ENCODE measurements around the gene ABCC12.
"Not testable (repeated sequence)": the region's sequence is repeated elsewhere in the genome, so short reads cannot be mapped to it uniquely, and the experiment has no call there.

ABCC12 gene

GRCh38 chr16:48155926-48156789 is at the start of gene ABCC12:
Gene ABCC12 (minus strand): TSS chr16:48155993. CDS start chr16:48146424, 9,569 bp downstream.
- Histone ChIP-seq H3K9me3 (ENCODE audit: control insufficient read depth, insufficient read depth, low read length) (no peaks in the 10 kb centered on the region), H3K4me1 (ENCODE audit: insufficient read depth, low read length) (no peaks in the 10 kb centered on the region), H3K9ac (ENCODE audit: low read depth, low read length) (no peak within 1 kb of the TSS), H3K36me3 (ENCODE audit: insufficient read depth, low read length) (no peaks in the 10 kb centered on the region)

DNA sequence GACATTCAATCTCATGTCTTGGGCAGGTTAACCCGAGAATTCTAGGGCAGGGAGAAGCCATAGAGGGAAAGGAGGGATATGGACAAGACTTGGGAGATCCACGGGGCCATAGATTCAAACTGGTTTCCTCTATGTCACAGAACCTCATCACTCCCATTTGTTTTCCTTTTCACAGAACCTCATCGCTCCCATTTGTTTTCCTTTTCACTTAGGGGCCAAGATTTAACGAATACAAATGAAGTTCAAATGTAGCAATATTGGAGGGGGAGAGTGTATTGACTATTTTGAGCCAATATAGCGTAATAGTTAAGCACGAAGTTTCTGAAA is 49.0 kb upstream of the ABCC12 start:
- H3K9ac ChIP-seq (ENCODE audit: low read depth, low read length), result no peak overlapping the region
- H3K36me3 ChIP-seq (ENCODE audit: insufficient read depth, low read length), result no peaks in the 10 kb centered on the region
- H3K4me1 ChIP-seq (ENCODE audit: insufficient read depth, low read length), result peaks cover 9% of the 10 kb centered on the region
- H3K9me3 ChIP-seq (ENCODE audit: control insufficient read depth, insufficient read depth, low read length), result no peaks in the 10 kb centered on the region

DNA sequence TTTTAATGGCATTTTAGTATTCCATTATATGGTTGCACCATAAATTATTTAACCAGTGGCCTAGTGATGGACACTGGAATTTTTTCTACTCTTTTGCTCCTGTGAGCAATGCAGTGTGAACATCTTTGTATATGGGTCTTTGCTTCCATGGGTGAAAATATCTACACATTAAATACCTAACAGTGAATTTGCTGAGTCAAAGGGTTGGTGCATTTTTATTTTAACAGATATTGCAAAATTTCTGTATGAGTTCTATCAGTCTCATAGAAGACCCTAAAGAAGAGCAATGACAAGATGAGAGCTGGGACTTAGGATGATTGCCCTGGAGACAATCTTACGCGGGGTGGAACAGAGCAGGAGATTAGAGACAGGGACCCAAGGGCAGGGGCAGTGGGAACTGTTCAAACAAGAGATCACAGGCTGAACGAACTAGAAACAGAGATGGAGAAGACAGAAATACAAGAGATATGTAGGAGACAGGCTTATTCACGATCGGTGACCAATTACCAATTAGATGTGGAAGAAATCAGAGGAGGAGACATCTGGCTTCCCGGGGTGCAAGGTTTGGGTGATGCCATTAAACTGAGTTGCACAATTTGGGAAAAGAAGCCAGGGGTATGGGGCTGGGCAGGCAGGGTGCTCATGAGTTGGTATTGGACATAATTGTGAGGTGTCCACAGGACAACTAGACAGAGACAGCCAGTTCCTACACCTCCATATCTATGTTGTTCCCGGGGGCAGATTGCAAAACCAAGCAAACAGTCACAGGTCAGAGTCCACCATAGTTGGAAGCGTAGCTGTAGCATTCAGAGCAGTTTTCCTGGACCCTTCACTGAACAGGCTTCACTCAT is 48.4 kb upstream of the ABCC12 start:
- peaks cover 9% of the 10 kb centered on the region for H3K4me1 ChIP-seq (ENCODE audit: insufficient read depth, low read length)
- no peaks in the 10 kb centered on the region for H3K9me3 ChIP-seq (ENCODE audit: control insufficient read depth, insufficient read depth, low read length)
- no peak overlapping the region for H3K9ac ChIP-seq (ENCODE audit: low read depth, low read length)
- H3K36me3 ChIP-seq (ENCODE audit: insufficient read depth, low read length), result no peaks in the 10 kb centered on the region

DNA sequence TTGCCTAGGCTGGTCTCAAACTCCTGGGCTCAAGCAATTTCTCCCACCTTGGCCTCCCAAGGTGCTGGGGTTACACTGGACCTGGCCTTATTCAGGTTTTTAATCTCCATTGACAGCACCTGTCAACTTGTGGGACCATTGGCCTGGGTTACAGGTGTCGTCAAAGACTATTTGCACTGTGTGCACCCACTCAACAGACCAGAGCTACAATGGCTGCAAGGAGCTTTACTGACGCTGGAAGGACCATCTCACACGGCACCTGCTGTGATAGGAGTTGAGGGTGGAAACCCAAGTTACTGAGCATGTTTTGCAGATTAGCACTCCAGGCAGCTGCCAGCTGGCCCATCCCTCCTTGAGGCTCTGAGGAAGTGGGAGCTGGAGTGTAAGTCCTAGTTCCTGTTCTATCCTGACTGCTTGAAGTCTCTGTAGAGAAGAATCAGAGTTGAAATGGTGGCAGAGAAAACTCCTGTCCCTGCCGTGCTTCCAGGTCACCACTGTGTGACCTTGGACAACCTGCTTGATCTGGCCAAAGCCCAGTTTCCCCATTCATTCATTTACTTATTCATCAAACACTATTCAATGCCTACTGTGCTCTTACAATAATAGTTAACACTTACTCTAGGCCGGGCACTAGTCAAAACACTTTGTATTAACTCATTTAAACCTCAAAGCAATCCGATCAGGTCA is 45.9 kb upstream of the ABCC12 start:
- Histone ChIP-seq H3K4me1 (ENCODE audit: insufficient read depth, low read length) (peaks cover 5% of the 10 kb centered on the region), H3K36me3 (ENCODE audit: insufficient read depth, low read length) (no peaks in the 10 kb centered on the region), H3K9ac (ENCODE audit: low read depth, low read length) (no peak overlapping the region), H3K9me3 (ENCODE audit: control insufficient read depth, insufficient read depth, low read length) (no peaks in the 10 kb centered on the region)

- Histone ChIP-seq H3K9ac (ENCODE audit: low read depth, low read length) (no peak overlapping the region), H3K36me3 (ENCODE audit: insufficient read depth, low read length) (no peaks in the 10 kb centered on the region), H3K9me3 (ENCODE audit: control insufficient read depth, insufficient read depth, low read length) (no peaks in the 10 kb centered on the region), H3K4me1 (ENCODE audit: insufficient read depth, low read length) (no peaks in the 10 kb centered on the region)
These were observed 41.5 kb upstream of the ABCC12 start for GRCh38 chr16:48197294-48197693.

GRCh38 chr16:48194828-48195556 is 39.2 kb upstream of the ABCC12 start:
- no peak overlapping the region for H3K9ac ChIP-seq (ENCODE audit: low read depth, low read length)
- H3K36me3 ChIP-seq (ENCODE audit: insufficient read depth, low read length), result no peaks in the 10 kb centered on the region

DNA sequence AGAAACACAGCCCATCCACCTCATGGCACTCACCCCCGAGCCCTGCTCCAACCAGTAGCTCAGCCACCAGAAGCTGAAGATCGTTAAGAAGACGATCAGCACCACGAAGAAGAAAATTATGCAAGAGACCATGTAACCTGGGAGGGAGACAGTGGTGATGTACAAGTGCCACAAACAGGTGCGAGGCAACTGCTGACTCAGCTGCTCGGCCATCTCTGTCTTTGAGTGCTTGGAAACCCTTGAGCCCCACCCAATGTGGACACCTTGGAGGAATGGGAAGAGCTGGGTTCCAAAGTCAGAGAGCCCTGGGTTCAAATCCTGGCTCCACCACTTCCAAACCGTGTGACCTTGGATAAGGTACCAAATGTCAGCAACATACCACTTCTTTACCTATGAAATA is 38.1 kb upstream of the ABCC12 start:
- H3K9ac ChIP-seq (ENCODE audit: low read depth, low read length), result no peak overlapping the region
- no peaks in the 10 kb centered on the region for H3K9me3 ChIP-seq (ENCODE audit: control insufficient read depth, insufficient read depth, low read length)
- no peaks in the 10 kb centered on the region for H3K4me1 ChIP-seq (ENCODE audit: insufficient read depth, low read length)
- H3K36me3 ChIP-seq (ENCODE audit: insufficient read depth, low read length), result no peaks in the 10 kb centered on the region

More at GRCh38 chr16:48194828-48195556, 39.2 kb upstream of the ABCC12 start:
- H3K4me1 ChIP-seq (ENCODE audit: insufficient read depth, low read length), result no peaks in the 10 kb centered on the region
- no peaks in the 10 kb centered on the region for H3K9me3 ChIP-seq (ENCODE audit: control insufficient read depth, insufficient read depth, low read length)

DNA sequence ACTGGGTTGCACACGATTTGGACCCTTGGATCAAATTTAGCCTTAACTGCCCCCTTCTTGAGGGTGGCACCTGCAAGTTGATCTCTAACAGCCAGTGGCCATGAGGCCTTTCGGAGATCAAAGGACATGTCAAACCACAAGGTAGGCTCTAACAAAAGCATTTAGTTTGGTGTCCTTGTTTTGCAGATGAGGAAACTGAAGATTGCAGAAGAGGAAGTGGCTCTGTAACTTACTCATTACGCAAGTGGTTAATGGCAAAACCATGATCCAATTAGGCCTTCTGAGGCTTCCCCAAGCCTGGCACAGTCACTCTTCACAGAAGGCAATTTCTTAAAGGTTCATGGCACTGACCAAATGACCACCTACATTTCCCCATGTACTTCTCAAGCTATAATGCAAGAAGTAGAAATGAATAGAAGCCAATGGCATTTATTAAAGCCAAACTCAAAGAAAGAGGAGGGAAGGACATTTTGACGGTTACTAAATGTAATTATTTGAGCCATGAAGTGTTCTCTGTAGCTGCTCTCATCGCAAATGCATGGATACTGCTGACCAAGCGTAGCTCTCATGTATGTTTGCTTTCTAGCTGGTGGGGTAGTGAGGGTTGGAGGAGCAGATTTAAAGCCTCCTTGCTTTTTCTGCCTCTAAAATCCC is 32.8 kb upstream of the ABCC12 start:
- Histone ChIP-seq H3K9me3 (ENCODE audit: control insufficient read depth, insufficient read depth, low read length) (no peaks in the 10 kb centered on the region), H3K4me1 (ENCODE audit: insufficient read depth, low read length) (no peaks in the 10 kb centered on the region), H3K9ac (ENCODE audit: low read depth, low read length) (no peak overlapping the region), H3K36me3 (ENCODE audit: insufficient read depth, low read length) (no peaks in the 10 kb centered on the region)

DNA sequence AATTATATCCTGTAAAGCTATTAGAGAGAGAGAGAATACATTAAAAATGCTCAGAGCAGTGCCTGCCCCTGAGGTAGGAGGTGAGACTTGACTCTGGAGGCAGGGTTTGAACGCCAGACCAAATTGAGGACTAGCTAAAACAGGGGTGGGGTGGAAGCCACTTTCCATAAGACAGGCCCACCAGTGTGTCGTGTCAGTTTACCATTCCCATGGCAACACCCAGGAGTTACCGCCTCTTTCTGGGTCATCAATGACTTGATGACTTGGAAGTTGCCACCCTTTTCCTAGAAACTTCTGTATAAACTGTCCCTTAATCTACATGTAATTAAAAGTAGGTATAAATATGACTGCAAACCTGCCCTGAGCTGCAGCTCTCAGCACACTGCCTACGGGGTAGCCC is 32.0 kb upstream of the ABCC12 start:
- Histone ChIP-seq H3K4me1 (ENCODE audit: insufficient read depth, low read length) (no peaks in the 10 kb centered on the region), H3K36me3 (ENCODE audit: insufficient read depth, low read length) (no peaks in the 10 kb centered on the region), H3K9me3 (ENCODE audit: control insufficient read depth, insufficient read depth, low read length) (no peaks in the 10 kb centered on the region), H3K9ac (ENCODE audit: low read depth, low read length) (no peak overlapping the region)

GRCh38 chr16:48184681-48185080 is 28.9 kb upstream of the ABCC12 start:
- H3K36me3 ChIP-seq (ENCODE audit: insufficient read depth, low read length), result no peaks in the 10 kb centered on the region

DNA sequence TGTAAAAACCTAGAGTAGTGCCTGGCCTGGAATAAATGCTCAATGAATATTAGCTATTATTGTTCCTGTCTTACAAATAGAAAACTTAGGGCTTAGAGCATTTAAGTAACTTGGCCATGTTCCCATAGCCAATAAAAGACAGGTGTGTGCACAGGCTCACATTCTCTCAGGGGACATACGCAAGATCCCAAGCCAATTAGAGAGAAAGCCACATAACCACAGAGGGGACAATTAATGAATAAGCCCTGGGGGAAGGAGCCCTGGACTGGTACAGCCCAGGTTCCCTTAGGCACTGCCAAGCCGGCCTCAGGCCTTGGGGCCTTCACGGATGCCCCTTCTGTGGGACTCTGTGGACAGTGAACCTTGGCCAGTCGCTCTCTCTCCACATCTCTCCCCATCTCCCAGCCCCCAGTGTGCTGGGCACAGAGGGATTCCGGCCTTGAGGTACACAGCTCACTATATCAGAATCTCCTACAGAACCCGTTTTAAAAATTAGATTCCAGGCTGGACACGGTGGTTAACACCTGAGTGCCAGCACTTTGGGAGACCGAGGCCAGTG is 27.3 kb upstream of the ABCC12 start:
- Histone ChIP-seq H3K36me3 (ENCODE audit: insufficient read depth, low read length) (no peaks in the 10 kb centered on the region), H3K9me3 (ENCODE audit: control insufficient read depth, insufficient read depth, low read length) (no peaks in the 10 kb centered on the region)

More at GRCh38 chr16:48184681-48185080, 28.9 kb upstream of the ABCC12 start:
- H3K9me3 ChIP-seq (ENCODE audit: control insufficient read depth, insufficient read depth, low read length), result no peaks in the 10 kb centered on the region
- H3K4me1 ChIP-seq (ENCODE audit: insufficient read depth, low read length), result no peaks in the 10 kb centered on the region
- H3K9ac ChIP-seq (ENCODE audit: low read depth, low read length), result no peak overlapping the region

GRCh38 chr16:48181746-48182520 is 26.1 kb upstream of the ABCC12 start:
- not testable (repeated sequence) for H3K4me1 ChIP-seq (ENCODE audit: insufficient read depth, low read length); H3K9me3 ChIP-seq (ENCODE audit: control insufficient read depth, insufficient read depth, low read length); H3K9ac ChIP-seq (ENCODE audit: low read depth, low read length); H3K36me3 ChIP-seq (ENCODE audit: insufficient read depth, low read length)

More for the DNA sequence above, 27.3 kb upstream of the ABCC12 start:
- Histone ChIP-seq H3K4me1 (ENCODE audit: insufficient read depth, low read length) (no peaks in the 10 kb centered on the region), H3K9ac (ENCODE audit: low read depth, low read length) (no peak overlapping the region)
